Measurements from ENCODE around the gene WDR62.

Gene WDR62

GRCh38 chr19:36054733-36055686 is at the start of gene WDR62 (continued):
- peak; percentile 92 for TF ChIP-seq KLF17 (tag by site-specific recombination; IDR thresholded peaks at IDR 0.05)
- peak; percentile 47; the same call in 1 of the 2 replicates for TF ChIP-seq MYNN (tag by site-specific recombination; IDR thresholded peaks at IDR 0.05; ENCODE audit: borderline replicate concordance)
- TF ChIP-seq ZNF24 (tag by site-specific recombination; IDR thresholded peaks at IDR 0.05), result peak; percentile 56; the same call in 1 of the 2 replicates
- peak; percentile 35; the same call in 1 of the 2 replicates for TF ChIP-seq ZNF843 (tag by site-specific recombination; IDR thresholded peaks at IDR 0.05)
- no peak for TF ChIP-seq ZNF26 (tag by site-specific recombination; IDR thresholded peaks at IDR 0.05)
- no peak for TF ChIP-seq ZNF350 (tag by site-specific recombination; IDR thresholded peaks at IDR 0.05)
- no peak for TF ChIP-seq ZNF555 (tag by site-specific recombination; conservative IDR thresholded peaks at IDR 0.05)
- TF ChIP-seq ZNF140 (tag by site-specific recombination; IDR thresholded peaks at IDR 0.05), result no peak
- no peak for TF ChIP-seq ZNF621 (tag by site-specific recombination; IDR thresholded peaks at IDR 0.05)
- TF ChIP-seq ZNF571 (tag by site-specific recombination; IDR thresholded peaks at IDR 0.05), result no peak
- no peak for TF ChIP-seq ZNF747 (tag by site-specific recombination; IDR thresholded peaks at IDR 0.05)
- no peak for TF ChIP-seq ZNF221 (tag by site-specific recombination; IDR thresholded peaks at IDR 0.05; ENCODE audit: borderline replicate concordance)
- no peak for TF ChIP-seq ZNF529 (tag by site-specific recombination; IDR thresholded peaks at IDR 0.05; ENCODE audit: insufficient replicate concordance)
- TF ChIP-seq ZXDB (tag by site-specific recombination; IDR thresholded peaks at IDR 0.05), result peak; percentile 58; the same call in 1 of the 2 replicates
- peak; percentile 95 for TF ChIP-seq KLF16 (tag by site-specific recombination; IDR thresholded peaks at IDR 0.05)
- TF ChIP-seq ZNF501 (tag by site-specific recombination; IDR thresholded peaks at IDR 0.05), result peak; percentile 96
- TF ChIP-seq ZNF280C (tag by site-specific recombination; IDR thresholded peaks at IDR 0.05), result no peak
- TF ChIP-seq ZNF341 (tag by site-specific recombination; IDR thresholded peaks at IDR 0.05; ENCODE audit: low read depth), result peak; percentile 100
- TF ChIP-seq ZNF560 (tag by site-specific recombination; IDR thresholded peaks at IDR 0.05; ENCODE audit: borderline replicate concordance), result no peak
- no peak for TF ChIP-seq ATF2 (tag by site-specific recombination; IDR thresholded peaks at IDR 0.05; ENCODE audit: low read depth)
- TF ChIP-seq CTCF (tag by site-specific recombination; IDR thresholded peaks at IDR 0.05), result no peak
- TF ChIP-seq ZNF580 (tag by site-specific recombination; IDR thresholded peaks at IDR 0.05), result 0 out of 2 replicates have a peak, but pooled peaks have one; percentile 7
- TF ChIP-seq ZNF530 (tag by site-specific recombination; IDR thresholded peaks at IDR 0.05; ENCODE audit: low read depth), result no peak
- peak; percentile 94 for TF ChIP-seq ZSCAN23 (tag by site-specific recombination; IDR thresholded peaks at IDR 0.05)
- no peak for TF ChIP-seq ZNF404 (tag by site-specific recombination; IDR thresholded peaks at IDR 0.05)
- no peak for TF ChIP-seq HIC1 (tag by site-specific recombination; IDR thresholded peaks at IDR 0.05)
- TF ChIP-seq RBAK (tag by site-specific recombination; IDR thresholded peaks at IDR 0.05), result 0 out of 2 replicates have a peak, but pooled peaks have one; percentile 39
- TF ChIP-seq ZBTB21 (tag by site-specific recombination; IDR thresholded peaks at IDR 0.05), result no peak
- peak; percentile 10; the same call in 1 of the 2 replicates for TF ChIP-seq ZIC2 (tag by site-specific recombination; IDR thresholded peaks at IDR 0.05)

All from HEK293 (cell line).